ENCODE measurements around the gene AQP2. TPM values are rescaled to one million over a fixed set of nuclear protein-coding genes. Genes with fewer than 3 reads are reported as not detected.
A peak's percentile ranks its signal among the peaks of the same experiment; 100 is the strongest.

Gene AQP2
- total and polyA plus RNA-seq, 5 donors from 2014 or later: not detected

- ATAC-seq (ENCODE audit: low read depth in 2 of 2) (no peak), DNase-seq (no peak)
- no peaks in the 10 kb centered on the region for H3K27me3 Mint-ChIP-seq
- Histone ChIP-seq H3K4me3 (ENCODE audit: low read depth, low read length) (no peak overlapping the region), H3K27me3 (ENCODE audit: control insufficient read depth, insufficient read depth, low read length) (no peaks in the 10 kb centered on the region), H3K36me3 (ENCODE audit: control insufficient read depth, insufficient read depth, low read length) (peaks cover 25% of the 10 kb centered on the region), H3K4me1 (ENCODE audit: control insufficient read depth, insufficient read depth, low read length, poor library complexity, severe bottlenecking) (peaks cover 11% of the 10 kb centered on the region), H3K9me3 (ENCODE audit: control insufficient read depth in 2 of 2, low read length in 2 of 2) (no peaks in the 10 kb centered on the region), H3K27ac (ENCODE audit: insufficient read depth, low read length, poor library complexity, severe bottlenecking) (no peak overlapping the region)
- H3K27ac Mint-ChIP-seq: peak overlapping the region in 1 of 3 donors; percentile 49
- H3K4me1 Mint-ChIP-seq: peaks cover 5 to 23% (median 13%) of the 10 kb centered on the region in 4 donors
- H3K36me3 Mint-ChIP-seq: peaks cover 32% of the 10 kb centered on the region
- no peak overlapping the region for H3K4me3 Mint-ChIP-seq
- no peaks in the 10 kb centered on the region for H3K9me3 Mint-ChIP-seq
Measured at GRCh38 chr12:50005175-50005574, 54.6 kb downstream of the AQP2 start.

- Mint-ChIP-seq H3K4me3 (peak overlapping the region in 2 of 4 donors; percentile 54 to 61), H3K36me3 (peaks cover 24% of the 10 kb centered on the region), H3K4me1 (peaks cover 5 to 23% (median 12%) of the 10 kb centered on the region in 4 donors), H3K27me3 (no peaks in the 10 kb centered on the region), H3K9me3 (no peaks in the 10 kb centered on the region), H3K27ac (peak overlapping the region; percentile 51 to 77 (median 68))
- no peaks in the 10 kb centered on the region for H3K27me3 ChIP-seq (ENCODE audit: control insufficient read depth, insufficient read depth, low read length)
- H3K36me3 ChIP-seq (ENCODE audit: control insufficient read depth, insufficient read depth, low read length): peaks cover 19% of the 10 kb centered on the region
- no peak overlapping the region for H3K27ac ChIP-seq (ENCODE audit: insufficient read depth, low read length, poor library complexity, severe bottlenecking)
- peaks cover 11% of the 10 kb centered on the region for H3K4me1 ChIP-seq (ENCODE audit: control insufficient read depth, insufficient read depth, low read length, poor library complexity, severe bottlenecking)
- H3K9me3 ChIP-seq (ENCODE audit: control insufficient read depth in 2 of 2, low read length in 2 of 2): no peaks in the 10 kb centered on the region
- DNase-seq (no peak), ATAC-seq (ENCODE audit: low read depth in 2 of 2) (no peak)
- no peak overlapping the region for H3K4me3 ChIP-seq (ENCODE audit: low read depth, low read length)
Measured at GRCh38 chr12:50006280-50006679, 55.7 kb downstream of the AQP2 start.

- Histone ChIP-seq H3K27ac (ENCODE audit: insufficient read depth, low read length, poor library complexity, severe bottlenecking) (no peak overlapping the region), H3K9me3 (ENCODE audit: control insufficient read depth in 2 of 2, low read length in 2 of 2) (no peaks in the 10 kb centered on the region), H3K36me3 (ENCODE audit: control insufficient read depth, insufficient read depth, low read length) (peaks cover 19% of the 10 kb centered on the region), H3K4me3 (ENCODE audit: low read depth, low read length) (peak overlapping the region; percentile 54), H3K27me3 (ENCODE audit: control insufficient read depth, insufficient read depth, low read length) (no peaks in the 10 kb centered on the region), H3K4me1 (ENCODE audit: control insufficient read depth, insufficient read depth, low read length, poor library complexity, severe bottlenecking) (peaks cover 11% of the 10 kb centered on the region)
- DNase-seq: no peak
- H3K4me1 Mint-ChIP-seq: peaks cover 5 to 23% (median 11%) of the 10 kb centered on the region in 4 donors
- no peak overlapping the region for H3K4me3 Mint-ChIP-seq
- no peaks in the 10 kb centered on the region for H3K9me3 Mint-ChIP-seq
- no peak for ATAC-seq (ENCODE audit: low read depth in 2 of 2)
- peak overlapping the region in 2 of 3 donors; percentile 53 to 68 for H3K27ac Mint-ChIP-seq
- H3K27me3 Mint-ChIP-seq: no peaks in the 10 kb centered on the region
- H3K36me3 Mint-ChIP-seq: peaks cover 22% of the 10 kb centered on the region
Measured at GRCh38 chr12:50006754-50007442, 56.4 kb downstream of the AQP2 start.

Other genes starting within 250 kb of the AQP2 start
- 21.4 TPM for gene FMNL3, start 243.3 kb upstream of the AQP2 start, total RNA-seq
- 1 to 10 TPM; 3.8 to 9.0 (median 5.0) TPM for gene FMNL3, start 243.3 kb upstream of the AQP2 start, polyA plus RNA-seq
- 376 TPM for gene TMBIM6, start 209.2 kb upstream of the AQP2 start, total RNA-seq
- gene TMBIM6, start 209.2 kb upstream of the AQP2 start, polyA plus RNA-seq: 1,000 to 10,000 TPM; 1,002 to 1,224 (median 1,189) TPM
- gene NCKAP5L, start 122.3 kb upstream of the AQP2 start, total RNA-seq: 7.8 TPM
- gene NCKAP5L, start 122.3 kb upstream of the AQP2 start, polyA plus RNA-seq: under 1 TPM; 0.18 to 0.91 (median 0.56) TPM
- gene BCDIN3D, start 107.6 kb upstream of the AQP2 start, total RNA-seq: 4.6 TPM
- 1 to 10 TPM; 7.3 to 9.8 (median 8.7) TPM for gene BCDIN3D, start 107.6 kb upstream of the AQP2 start, polyA plus RNA-seq
- gene FAIM2, start 46.8 kb upstream of the AQP2 start, total RNA-seq: 0.10 TPM
- 1 to 10 TPM in 3 of 4 donors, under 1 TPM in 1; 0.31 to 6.5 (median 3.1) TPM for gene FAIM2, start 46.8 kb upstream of the AQP2 start, polyA plus RNA-seq
- gene AQP5, start 11.1 kb downstream of the AQP2 start, total RNA-seq: not detected
- not detected for gene AQP5, start 11.1 kb downstream of the AQP2 start, polyA plus RNA-seq
- gene AQP6, start 22.2 kb downstream of the AQP2 start, total RNA-seq: not detected
- gene AQP6, start 22.2 kb downstream of the AQP2 start, polyA plus RNA-seq: not detected
- gene RACGAP1, start 74.8 kb downstream of the AQP2 start, total RNA-seq: 17.2 TPM
- 10 to 100 TPM; 17.1 to 22.9 (median 18.0) TPM for gene RACGAP1, start 74.8 kb downstream of the AQP2 start, polyA plus RNA-seq
- 2.1 TPM for gene ASIC1, start 106.9 kb downstream of the AQP2 start, total RNA-seq
- under 1 TPM in 3 of 4 donors, not detected in 1; 0.47 to 0.49 (median 0.49) TPM for gene ASIC1, start 106.9 kb downstream of the AQP2 start, polyA plus RNA-seq
- 75.2 TPM for gene SMARCD1, start 134.6 kb downstream of the AQP2 start, total RNA-seq
- 10 to 100 TPM; 12.0 to 22.3 (median 13.8) TPM for gene SMARCD1, start 134.6 kb downstream of the AQP2 start, polyA plus RNA-seq
- not detected for gene GPD1, start 153.3 kb downstream of the AQP2 start, total RNA-seq
- under 1 TPM in 1 of 4 donors, not detected in 3; 0.06 TPM for gene GPD1, start 153.3 kb downstream of the AQP2 start, polyA plus RNA-seq
- gene COX14, start 161.5 kb downstream of the AQP2 start, total RNA-seq: 46.4 TPM
- gene COX14, start 161.5 kb downstream of the AQP2 start, polyA plus RNA-seq: 100 to 1,000 TPM; 256 to 297 (median 268) TPM
- gene CERS5, start 216.6 kb downstream of the AQP2 start, total RNA-seq: 61.9 TPM
- gene CERS5, start 216.6 kb downstream of the AQP2 start, polyA plus RNA-seq: 10 to 100 TPM; 45.4 to 59.6 (median 51.8) TPM